Upper lobe of left lung (tissue), 6 donors: Measurements from ENCODE around the gene COL8A1. TPM values are rescaled to one million over a fixed set of nuclear protein-coding genes. Genes with fewer than 3 reads are reported as not detected.
"Not testable (repeated sequence)": the region's sequence is repeated elsewhere in the genome, so short reads cannot be mapped to it uniquely, and the experiment has no call there.

Experiments
- ATAC-seq, 2 donors: fragments of 200-7000 bp; cut with Tn5 transposase; one replicate each; pipeline ENCODE4 v1.9.1; 2022; ENCODE audit warnings: mild to moderate bottlenecking in 2 of 2, moderate library complexity in 2 of 2; ENCODE audit not compliant: low FRiP score in 2 of 2
- DNase-seq, 2 donors: peaks; one replicate each; pipeline ENCODE4 v3.0.0-alpha.2; 2019 to 2020
- H3K27ac ChIP-seq, 4 donors: fragments of 200-600 bp; sonication (generic); one replicate each; pipeline ENCODE4 v1.5.1; 2016 to 2019
- H3K27me3 ChIP-seq, 4 donors: fragments of 200-600 bp; sonication (generic); one replicate each; pipeline ENCODE4 v1.5.1; 2017 to 2019
- H3K36me3 ChIP-seq, 4 donors: fragments of 200-600 bp; sonication (generic); one replicate each; pipeline ENCODE4 v1.5.1; 2016 to 2019
- H3K4me1 ChIP-seq, 4 donors: fragments of 200-600 bp; sonication (generic); one replicate each; pipeline ENCODE4 v1.5.1; 2018 to 2019
- H3K4me3 ChIP-seq, 4 donors: fragments of 200-600 bp; sonication (generic); one replicate each; pipeline ENCODE4 v1.5.1; 2017 to 2019; ENCODE audit warnings: mild to moderate bottlenecking in 2 of 4, moderate library complexity in 1 of 4
- H3K9me3 ChIP-seq, 4 donors: fragments of 200-600 bp; sonication (generic); one replicate each; pipeline ENCODE4 v1.5.1; 2018 to 2019
- EP300 ChIP-seq, 4 donors: sonication (generic); formaldehyde crosslinking; IDR thresholded peaks; one replicate each; pipeline ENCODE4 v1.5.1; 2017; ENCODE audit warnings: antibody characterized with exemption in 4 of 4, control low read depth in 2 of 4
- POLR2A ChIP-seq, 4 donors: fragments of 450-650 bp; IDR thresholded peaks; one replicate each; pipeline ENCODE4 v1.5.1; 2016 to 2017; ENCODE audit warnings: antibody characterized with exemption in 4 of 4, mild to moderate bottlenecking in 2 of 4
- POLR2AphosphoS5 ChIP-seq, 2 donors: sonication (generic); formaldehyde crosslinking; IDR thresholded peaks; one replicate each; pipeline ENCODE4 v1.5.1; 2017; ENCODE audit warnings: antibody characterized with exemption in 2 of 2
- WGBS, 2 donors: methylation state at CpG; one replicate each; pipeline ENCODE4 v1.1.5; 2017 to 2018; 5-methylcytosine and 5-hydroxymethylcytosine counted together
- total RNA-seq, 6 donors: library from RNA; depleted of rRNA in 4 of 6; stranded (reverse); fragments of >200 nt in 4 of 6; gene quantifications; one replicate each; pipeline versions ENCODE4 v1.1.0 to v1.2.1, GENCODE V29; 2016 to 2021
- TF ChIP-seq, protein P1 (sequence below), 6 experiments: fragments of 450-650 bp in 4 of 6; fragments of 200-600 bp in 2 of 6; sonication (generic) in 2 of 6; IDR thresholded peaks; one replicate each; pipeline ENCODE4 v1.5.1; 2016 to 2019; ENCODE audit warnings: antibody characterized with exemption in 6 of 6
- donor health status: DM: no; HTN: no; CAD: no; lungs with moderate emphysema.
- donor health status: DM: no; HTN: yes; CAD: no; lungs with severe emphysema.

Gene COL8A1
- total RNA-seq: 100 to 1,000 TPM in 3 of 6 donors, 10 to 100 TPM in 3; 22.0 to 209 (median 115) TPM

DNA sequence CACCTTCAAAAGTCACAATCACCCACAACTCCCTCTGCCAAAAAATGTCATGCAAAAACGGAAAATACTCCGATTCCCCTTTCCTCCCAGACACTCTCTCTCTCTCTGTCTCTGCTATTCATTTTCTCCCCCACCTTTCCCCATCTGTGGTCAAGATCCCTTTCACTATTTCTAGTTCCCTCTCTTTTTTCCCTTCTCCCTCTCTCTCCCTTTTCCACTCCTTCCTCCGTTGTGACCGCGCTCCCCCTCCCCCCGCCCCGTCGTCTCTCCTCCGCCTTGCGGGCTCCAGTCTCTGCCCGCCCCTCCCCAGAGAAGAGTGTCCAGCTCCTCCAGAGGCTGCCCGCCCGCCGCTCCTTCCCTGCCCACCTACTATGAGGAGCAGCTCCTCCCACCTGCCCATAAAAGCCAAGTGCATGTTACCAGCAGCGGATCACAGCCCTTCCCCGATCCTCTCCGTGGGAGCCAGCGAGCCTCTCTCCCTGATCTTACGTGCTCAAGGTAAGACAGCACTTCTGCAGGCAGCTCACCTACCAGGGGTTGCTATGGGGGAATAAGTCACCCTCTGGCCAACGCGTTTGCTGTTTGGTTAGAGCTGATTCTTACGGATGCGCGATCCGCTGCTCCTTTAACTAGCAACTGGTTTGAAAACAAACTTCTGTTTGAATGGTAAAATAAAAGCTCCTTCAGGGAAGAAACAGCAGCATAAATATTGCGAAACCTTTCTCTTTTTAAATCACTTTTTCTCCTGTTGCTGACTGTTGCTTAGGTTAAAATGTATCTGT, at the start of gene COL8A1:
Gene COL8A1, plus strand, starts transcription at position 428 of the 782 bp plus-strand sequence. CDS start 152,089 bp downstream, outside the sequence.
- ATAC-seq (peak; percentile 75 to 84), DNase-seq (peak; percentile 82 to 83)
- Histone ChIP-seq H3K36me3 (no peaks in the 10 kb centered on the region), H3K4me1 (peaks cover 0 to 26% (median 5%) of the 10 kb centered on the region in 4 donors), H3K27me3 (peaks cover 0 to 2% (median 0%) of the 10 kb centered on the region in 4 donors), H3K27ac (peak within 1 kb of the TSS; percentile 67 to 81 (median 80)), H3K9me3 (no peaks in the 10 kb centered on the region), H3K4me3 (peak within 1 kb of the TSS; percentile 19 to 56 (median 48))
- TF ChIP-seq EP300 (IDR thresholded peaks at IDR 0.05) (no peak), POLR2AphosphoS5 (IDR thresholded peaks at IDR 0.05) (peak; percentile 72 to 85), POLR2A (IDR thresholded peaks at IDR 0.05) (peak in 3 of 4 donors; percentile 34 to 55 (median 40))
- 3 to 4% methylated on average over 24 to 26 of the region's 26 CpGs for WGBS, 2 donors

DNA sequence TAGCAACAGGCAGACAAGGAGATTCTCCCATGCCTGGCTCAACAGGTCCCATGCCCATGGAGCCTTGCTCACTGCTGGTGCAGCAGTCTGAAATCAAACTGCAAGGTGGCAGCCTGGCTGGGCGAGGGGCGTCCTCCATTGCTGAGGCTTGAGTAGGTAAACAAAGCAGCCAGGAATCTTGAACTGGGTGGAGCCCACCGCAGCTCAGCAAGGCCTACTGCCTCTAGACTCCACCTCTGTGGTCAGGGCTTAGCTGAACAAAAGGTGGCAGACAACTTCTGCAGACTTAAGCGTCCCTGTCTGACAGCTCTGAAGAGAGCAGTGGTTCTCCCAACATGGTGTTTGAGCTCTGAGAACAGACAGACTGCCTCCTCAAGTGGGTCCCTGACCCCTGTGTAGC, 49.2 kb upstream of the COL8A1 start:
- not testable (repeated sequence) for H3K27me3 ChIP-seq, ATAC-seq, DNase-seq, H3K9me3 ChIP-seq, H3K27ac ChIP-seq, H3K36me3 ChIP-seq, H3K4me1 ChIP-seq, H3K4me3 ChIP-seq
- WGBS, 2 donors: 77 to 87% methylated on average over 3 of the region's 4 CpGs

DNA sequence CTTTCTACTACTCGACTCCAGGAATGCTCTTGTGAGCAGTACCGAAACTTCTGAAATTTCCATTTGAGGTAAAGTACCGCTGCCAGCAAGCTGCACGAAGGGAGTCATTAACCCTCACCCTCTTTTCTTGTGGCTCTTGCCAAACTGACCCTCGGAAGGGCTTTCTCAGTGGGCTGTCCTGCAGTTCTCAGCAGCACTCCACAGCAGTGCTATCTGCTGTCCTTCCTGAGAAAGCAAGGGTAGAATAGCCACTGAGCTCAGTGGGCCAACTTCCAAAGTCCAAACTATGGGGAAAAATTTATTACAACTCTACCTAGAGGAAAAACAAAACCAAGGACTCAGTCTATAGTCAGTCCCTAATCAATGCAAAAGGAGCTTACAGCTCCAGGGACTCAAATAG, 38.5 kb upstream of the COL8A1 start:
- no peak for ATAC-seq
- WGBS, 2 donors: 69 to 74% methylated on average over 5 of the region's 5 CpGs

DNA sequence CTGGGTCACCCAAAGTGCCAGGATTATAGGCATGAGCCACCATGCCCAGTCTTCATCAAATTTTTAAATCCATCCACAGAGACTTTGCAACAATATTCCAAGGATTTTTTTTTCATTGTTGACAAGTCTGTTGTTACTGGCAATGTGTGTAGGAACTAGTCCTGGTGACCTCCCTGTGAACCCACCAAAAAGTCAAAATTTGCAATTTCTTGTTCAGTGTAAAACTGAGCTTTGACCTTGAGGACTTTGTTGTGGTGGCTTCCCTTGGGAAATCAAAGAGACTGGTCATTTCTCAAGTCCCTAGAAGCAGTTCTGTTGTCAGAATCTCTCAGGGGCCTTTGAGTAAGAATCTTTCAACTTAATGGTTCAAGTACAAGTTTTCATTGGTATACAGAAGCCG, 36.9 kb upstream of the COL8A1 start:
- no peak for ATAC-seq
- no peak overlapping the region for H3K4me3 ChIP-seq
- no peaks in the 10 kb centered on the region for H3K27me3 ChIP-seq
- no peak for DNase-seq
- no peaks in the 10 kb centered on the region for H3K4me1 ChIP-seq
- no peaks in the 10 kb centered on the region for H3K9me3 ChIP-seq
- H3K27ac ChIP-seq: no peak overlapping the region
- H3K36me3 ChIP-seq: no peaks in the 10 kb centered on the region
- TF ChIP-seq POLR2A (IDR thresholded peaks at IDR 0.05) (no peak), EP300 (IDR thresholded peaks at IDR 0.05) (no peak), POLR2AphosphoS5 (IDR thresholded peaks at IDR 0.05) (no peak)
- TF ChIP-seq, protein P1, sequence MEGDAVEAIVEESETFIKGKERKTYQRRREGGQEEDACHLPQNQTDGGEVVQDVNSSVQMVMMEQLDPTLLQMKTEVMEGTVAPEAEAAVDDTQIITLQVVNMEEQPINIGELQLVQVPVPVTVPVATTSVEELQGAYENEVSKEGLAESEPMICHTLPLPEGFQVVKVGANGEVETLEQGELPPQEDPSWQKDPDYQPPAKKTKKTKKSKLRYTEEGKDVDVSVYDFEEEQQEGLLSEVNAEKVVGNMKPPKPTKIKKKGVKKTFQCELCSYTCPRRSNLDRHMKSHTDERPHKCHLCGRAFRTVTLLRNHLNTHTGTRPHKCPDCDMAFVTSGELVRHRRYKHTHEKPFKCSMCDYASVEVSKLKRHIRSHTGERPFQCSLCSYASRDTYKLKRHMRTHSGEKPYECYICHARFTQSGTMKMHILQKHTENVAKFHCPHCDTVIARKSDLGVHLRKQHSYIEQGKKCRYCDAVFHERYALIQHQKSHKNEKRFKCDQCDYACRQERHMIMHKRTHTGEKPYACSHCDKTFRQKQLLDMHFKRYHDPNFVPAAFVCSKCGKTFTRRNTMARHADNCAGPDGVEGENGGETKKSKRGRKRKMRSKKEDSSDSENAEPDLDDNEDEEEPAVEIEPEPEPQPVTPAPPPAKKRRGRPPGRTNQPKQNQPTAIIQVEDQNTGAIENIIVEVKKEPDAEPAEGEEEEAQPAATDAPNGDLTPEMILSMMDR (IDR thresholded peaks at IDR 0.05): no peak
- WGBS, 2 donors: 78 to 93% methylated on average over 1 of the region's 1 CpG

More for the DNA sequence above, 38.5 kb upstream of the COL8A1 start:
- TF ChIP-seq POLR2A (IDR thresholded peaks at IDR 0.05) (no peak), POLR2AphosphoS5 (IDR thresholded peaks at IDR 0.05) (no peak), EP300 (IDR thresholded peaks at IDR 0.05) (no peak)
- TF ChIP-seq, protein P1 (IDR thresholded peaks at IDR 0.05): no peak
- Histone ChIP-seq H3K27ac (no peak overlapping the region), H3K27me3 (no peaks in the 10 kb centered on the region), H3K4me1 (no peaks in the 10 kb centered on the region), H3K4me3 (no peak overlapping the region), H3K36me3 (no peaks in the 10 kb centered on the region), H3K9me3 (no peaks in the 10 kb centered on the region)
- no peak for DNase-seq

DNA sequence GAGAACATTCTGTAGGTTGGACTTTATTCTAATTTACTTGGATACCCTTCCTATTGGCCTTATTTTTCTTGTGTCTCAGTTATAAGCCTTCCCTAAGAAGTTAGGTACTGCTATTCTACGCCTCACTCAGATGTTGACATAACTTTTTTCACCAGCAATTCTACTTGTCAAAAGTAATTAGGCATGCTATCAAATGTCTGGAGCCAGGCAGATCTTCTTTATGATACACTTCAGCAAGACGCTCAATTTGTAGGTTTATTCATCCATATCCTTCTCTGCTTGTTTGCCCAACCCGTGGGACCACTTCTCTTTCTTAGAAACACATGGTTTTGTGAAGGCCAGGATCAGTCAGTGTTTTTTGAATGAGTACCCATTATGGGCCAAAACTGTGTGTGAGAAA, 36.2 kb upstream of the COL8A1 start:
- ATAC-seq: no peak
- Histone ChIP-seq H3K4me3 (no peak overlapping the region), H3K36me3 (no peaks in the 10 kb centered on the region), H3K4me1 (no peaks in the 10 kb centered on the region), H3K27ac (no peak overlapping the region), H3K9me3 (no peaks in the 10 kb centered on the region), H3K27me3 (no peaks in the 10 kb centered on the region)
- 78 to 79% methylated on average over 3 of the region's 3 CpGs for WGBS, 2 donors
- TF ChIP-seq, protein P1 (IDR thresholded peaks at IDR 0.05): no peak
- no peak for TF ChIP-seq POLR2A (IDR thresholded peaks at IDR 0.05)
- TF ChIP-seq POLR2AphosphoS5 (IDR thresholded peaks at IDR 0.05): no peak
- TF ChIP-seq EP300 (IDR thresholded peaks at IDR 0.05): no peak
- DNase-seq: no peak
